Ovary (tissue), 9 donors: ENCODE data around the gene FGG. TPM values are rescaled to one million over a fixed set of nuclear protein-coding genes. Genes with fewer than 3 reads are reported as not detected.

ENCODE experiments used
- DNase-seq, 5 donors: peaks; one replicate each; pipeline ENCODE4 v3.0.0-alpha.2; 2019 to 2020
- H3K27ac ChIP-seq, 2 donors: fragments of 200-600 bp; one replicate each; pipeline versions ENCODE4 v1.5.1 to v1.8.0; 2019 to 2022
- H3K27me3 ChIP-seq: fragments of 200-600 bp; one replicate; pipeline ENCODE4 v1.8.0; 2022
- H3K36me3 ChIP-seq: fragments of 200-600 bp; sonication (generic); one replicate; pipeline ENCODE4 v1.5.1; 2019
- H3K4me1 ChIP-seq: one replicate; pipeline ENCODE4 v1.8.1; 2013; ENCODE audit warnings: mild to moderate bottlenecking, moderate library complexity; ENCODE audit not compliant: insufficient read depth
- H3K4me3 ChIP-seq: fragments of 200-600 bp; sonication (generic); one replicate; pipeline ENCODE4 v1.5.1; 2017
- H3K9me3 ChIP-seq, 2 donors: fragments of 200-600 bp in 1 of 2; sonication (generic) in 1 of 2; one replicate each; pipeline versions ENCODE4 v1.5.1 to v1.8.1; 2013 to 2019; ENCODE audit warnings: mild to moderate bottlenecking in 1 of 2, moderate library complexity in 1 of 2
- CTCF ChIP-seq, 3 donors: fragments of 450-650 bp in 2 of 3; fragments of 200-600 bp in 1 of 3; IDR thresholded peaks; one replicate each; pipeline versions ENCODE4 v1.5.1 to v1.8.0; 2016 to 2022; ENCODE audit warnings: antibody characterized with exemption in 3 of 3, mild to moderate bottlenecking in 1 of 3
- EP300 ChIP-seq: sonication (generic); formaldehyde crosslinking; IDR thresholded peaks from one replicate; pipeline ENCODE4 v1.6.1; 2017; ENCODE audit warnings: antibody characterized with exemption
- POLR2A ChIP-seq: fragments of 450-650 bp; IDR thresholded peaks from one replicate; pipeline ENCODE4 v1.6.1; 2017; ENCODE audit warnings: antibody characterized with exemption, mild to moderate bottlenecking, moderate library complexity
- WGBS, 3 donors: extraction: QIAGEN DNeasy Blood & Tissue Kit in 1 of 3; methylation state at CpG; one replicate each; pipeline versions ENCODE4 v1.1.5 to v1.1.7; 2013 to 2017; 5-methylcytosine and 5-hydroxymethylcytosine counted together
- intact Hi-C, 4 donors: fragments of 100-400 bp; cut with DNase I; formaldehyde crosslinking; loops; one replicate each; pipeline versions ENCODE4 v1.11.0 to v1.15.1; 2022 to 2023
- polyA plus RNA-seq, 2 donors: library from polyadenylated mRNA; stranded (reverse); fragments of 200-250 nt in 1 of 2; fragments of 350-450 nt in 1 of 2; fragmentation: Illumina TruSeq in 1 of 2; extraction: RNeasy Lipid Tissue Mini Kit (QIAGEN cat#74804) in 1 of 2; gene quantifications; one replicate each; pipeline ENCODE4 v1.2.3, GENCODE V29; 2013 to 2014
- total RNA-seq, 7 donors: library from RNA; depleted of rRNA in 2 of 7; stranded (reverse); fragments of >200 nt in 2 of 7; fragmentation: NEBNext Ultra II Directional in 3 of 7; extraction: Animal tissue kit (Norgen Biotek cat#: 25700) in 3 of 7; gene quantifications; one replicate each; pipeline versions ENCODE4 v1.1.0 to v1.2.4, GENCODE V29; 2016 to 2023
- donor health status: DM: no; HTN: no; CAD: no; lungs with moderate emphysema.
- donor health status: DM: no; HTN: no; CAD: no.
- donor health status: Bipolar disorder and iron deficiency.
- donor health status: DM: yes; HTN: yes; CAD: no.
- donor health status: DM: no; HTN: no; CAD: no.
- donor health status: DM: yes; HTN: yes; CAD: no.

FGG gene
- total and polyA plus RNA-seq, 9 donors: 0.24 to 23.1 (median 1.8) TPM; not detected in 1

- WGBS, 3 donors: 66 to 78% (median 73%) methylated on average over 3 of the region's 3 CpGs
Measured at GRCh38 chr4:154591890-154592289, 20.6 kb downstream of the FGG start.

GRCh38 chr4:154590329-154591006 lies 22.0 kb downstream of the FGG start, which contains the start of gene FGA:
Gene FGA (minus strand): TSS chr4:154590742. CDS start chr4:154590687, 55 bp downstream.
- no peaks in the 10 kb centered on the region for H3K4me1 ChIP-seq
- no peaks in the 10 kb centered on the region for H3K36me3 ChIP-seq
- WGBS, 3 donors: 68 to 75% (median 73%) methylated on average over 3 of the region's 3 CpGs
- H3K27ac ChIP-seq: no peak within 1 kb of the TSS
- no peak for TF ChIP-seq CTCF (IDR thresholded peaks at IDR 0.05)
- no peak for TF ChIP-seq EP300
- TF ChIP-seq POLR2A: no peak
- intact Hi-C loops: no loop called here
- H3K4me3 ChIP-seq: no peak within 1 kb of the TSS
- no peaks in the 10 kb centered on the region for H3K27me3 ChIP-seq
- no peaks in the 10 kb centered on the region for H3K9me3 ChIP-seq
- DNase-seq: no peak

More at GRCh38 chr4:154591890-154592289, 20.6 kb downstream of the FGG start:
- intact Hi-C loops: no loop called here
- TF ChIP-seq CTCF (IDR thresholded peaks at IDR 0.05) (no peak), POLR2A (no peak), EP300 (no peak)
- H3K9me3 ChIP-seq: no peaks in the 10 kb centered on the region
- H3K4me3 ChIP-seq: no peak overlapping the region
- H3K27ac ChIP-seq: no peak overlapping the region
- H3K27me3 ChIP-seq: no peaks in the 10 kb centered on the region
- no peaks in the 10 kb centered on the region for H3K4me1 ChIP-seq
- no peaks in the 10 kb centered on the region for H3K36me3 ChIP-seq
- no peak for DNase-seq

GRCh38 chr4:154589296-154590197 lies 22.9 kb downstream of the FGG start:
- H3K27me3 ChIP-seq: no peaks in the 10 kb centered on the region
- WGBS, 3 donors: 48 to 63% (median 51%) methylated on average over 7 of the region's 7 CpGs

More at GRCh38 chr4:154589296-154590197, 22.9 kb downstream of the FGG start:
- Histone ChIP-seq H3K4me1 (no peaks in the 10 kb centered on the region), H3K4me3 (no peak overlapping the region), H3K9me3 (no peaks in the 10 kb centered on the region), H3K36me3 (no peaks in the 10 kb centered on the region), H3K27ac (no peak overlapping the region)
- DNase-seq: no peak
- intact Hi-C loops: no loop called here
- TF ChIP-seq CTCF (IDR thresholded peaks at IDR 0.05) (no peak), EP300 (no peak), POLR2A (no peak)
